ENCODE measurements around the gene OLR1. TPM values are rescaled to one million over a fixed set of nuclear protein-coding genes. Genes with fewer than 3 reads are reported as not detected.

The OLR1 gene
- total and polyA plus RNA-seq, 2 of the 4 experiments (the other 2 are of a cell fraction): 3.2 to 4.1 TPM

DNA sequence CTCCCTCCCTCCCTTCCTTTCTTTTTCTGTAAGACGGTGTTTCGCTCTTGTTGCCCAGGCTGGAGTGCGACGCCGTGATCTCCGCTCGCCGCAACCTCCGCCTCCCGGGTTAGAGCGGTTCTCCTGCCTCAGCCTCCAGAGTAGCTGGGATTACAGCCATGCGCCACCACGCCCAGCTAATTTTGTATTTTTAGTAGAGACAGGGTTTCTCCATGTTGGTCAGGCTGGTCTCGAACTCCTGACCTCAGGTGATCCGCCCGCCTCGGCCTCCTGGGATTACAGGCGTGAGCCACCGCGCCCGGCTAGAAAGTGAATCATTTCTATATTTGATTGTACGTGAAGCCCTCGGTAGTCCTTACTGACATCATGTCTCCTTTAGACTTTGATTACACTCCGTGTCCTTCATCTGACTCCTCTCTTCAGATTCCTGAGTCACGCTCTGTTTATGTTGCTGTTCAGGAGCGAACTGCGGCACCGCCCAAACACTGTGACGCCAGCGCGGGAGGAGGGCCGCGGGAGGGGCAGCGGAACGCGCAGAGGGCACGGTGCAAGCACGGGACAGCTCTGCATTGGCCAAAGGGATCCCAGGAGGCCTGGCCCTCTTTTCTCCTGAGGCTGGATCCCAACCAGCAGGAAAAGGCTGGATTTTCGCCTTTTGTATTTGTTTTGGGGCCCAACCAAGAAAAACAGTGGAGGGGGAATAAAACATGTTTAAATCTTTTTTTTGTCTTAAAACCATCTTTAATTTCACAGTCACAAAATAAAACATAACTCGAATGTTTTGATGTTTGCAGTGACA lies 40.2 kb upstream of the OLR1 start (continued):
- TF ChIP-seq, protein P1, sequence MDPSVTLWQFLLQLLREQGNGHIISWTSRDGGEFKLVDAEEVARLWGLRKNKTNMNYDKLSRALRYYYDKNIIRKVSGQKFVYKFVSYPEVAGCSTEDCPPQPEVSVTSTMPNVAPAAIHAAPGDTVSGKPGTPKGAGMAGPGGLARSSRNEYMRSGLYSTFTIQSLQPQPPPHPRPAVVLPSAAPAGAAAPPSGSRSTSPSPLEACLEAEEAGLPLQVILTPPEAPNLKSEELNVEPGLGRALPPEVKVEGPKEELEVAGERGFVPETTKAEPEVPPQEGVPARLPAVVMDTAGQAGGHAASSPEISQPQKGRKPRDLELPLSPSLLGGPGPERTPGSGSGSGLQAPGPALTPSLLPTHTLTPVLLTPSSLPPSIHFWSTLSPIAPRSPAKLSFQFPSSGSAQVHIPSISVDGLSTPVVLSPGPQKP (IDR thresholded peaks at IDR 0.05; ENCODE audit: borderline replicate concordance, low read depth, low read length): no peak
- peak; percentile 95 for TF ChIP-seq FOS (IDR thresholded peaks at IDR 0.05; ENCODE audit: low read depth, low read length)
- no peak for TF ChIP-seq MAFK (IDR thresholded peaks at IDR 0.05; ENCODE audit: low read depth, low read length)

Data from IMR-90 (cell line).